ENCODE measurements around the gene GRIFIN.
A peak's percentile ranks its signal among the peaks of the same experiment; 100 is the strongest.

Gene GRIFIN

DNA sequence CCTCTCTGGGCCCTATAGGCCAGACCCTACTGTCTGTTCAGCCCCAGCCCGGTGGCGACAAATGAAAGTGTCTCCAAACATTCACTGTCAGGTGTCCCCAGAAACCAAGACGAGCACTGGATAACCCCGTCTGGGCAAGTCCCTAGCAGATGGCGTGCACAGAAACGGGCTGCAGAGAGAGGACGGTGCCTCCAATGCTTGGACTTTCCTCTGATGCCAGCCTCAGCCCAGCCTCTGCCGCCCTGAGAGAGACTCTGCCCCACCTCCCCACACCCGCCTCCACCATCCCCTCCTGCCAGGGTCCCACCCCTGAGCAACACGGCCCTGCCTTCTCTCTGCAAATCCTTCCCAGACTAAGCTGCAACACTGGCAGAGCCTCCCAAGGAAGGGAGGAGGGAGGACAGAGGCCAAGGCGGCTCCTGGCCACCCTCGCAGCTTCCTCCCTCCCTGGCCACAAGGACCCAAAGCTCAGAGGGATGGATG is 36.0 kb upstream of the GRIFIN start:
- no peak for DNase-seq

DNA sequence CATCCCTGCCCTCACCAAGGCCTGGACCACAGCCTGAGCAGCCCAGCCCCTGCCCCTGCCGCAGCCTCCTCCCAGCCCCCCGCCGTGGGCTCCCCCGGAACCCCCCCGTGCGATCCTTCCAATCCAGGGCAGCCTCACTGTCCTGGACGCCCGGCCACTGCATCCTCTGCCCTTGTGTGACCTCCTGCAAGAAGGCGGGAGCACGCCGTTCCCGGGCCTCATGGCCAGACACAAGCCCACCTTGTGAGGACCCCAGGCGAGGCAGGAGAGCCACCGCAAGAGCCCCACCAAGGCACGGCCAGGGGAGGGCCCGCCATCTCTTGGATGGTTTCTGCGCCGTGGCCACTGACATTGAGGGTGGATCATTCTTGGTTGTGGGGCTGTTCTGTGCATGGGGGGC is 35.6 kb upstream of the GRIFIN start:
- DNase-seq = peak; percentile 59

DNA sequence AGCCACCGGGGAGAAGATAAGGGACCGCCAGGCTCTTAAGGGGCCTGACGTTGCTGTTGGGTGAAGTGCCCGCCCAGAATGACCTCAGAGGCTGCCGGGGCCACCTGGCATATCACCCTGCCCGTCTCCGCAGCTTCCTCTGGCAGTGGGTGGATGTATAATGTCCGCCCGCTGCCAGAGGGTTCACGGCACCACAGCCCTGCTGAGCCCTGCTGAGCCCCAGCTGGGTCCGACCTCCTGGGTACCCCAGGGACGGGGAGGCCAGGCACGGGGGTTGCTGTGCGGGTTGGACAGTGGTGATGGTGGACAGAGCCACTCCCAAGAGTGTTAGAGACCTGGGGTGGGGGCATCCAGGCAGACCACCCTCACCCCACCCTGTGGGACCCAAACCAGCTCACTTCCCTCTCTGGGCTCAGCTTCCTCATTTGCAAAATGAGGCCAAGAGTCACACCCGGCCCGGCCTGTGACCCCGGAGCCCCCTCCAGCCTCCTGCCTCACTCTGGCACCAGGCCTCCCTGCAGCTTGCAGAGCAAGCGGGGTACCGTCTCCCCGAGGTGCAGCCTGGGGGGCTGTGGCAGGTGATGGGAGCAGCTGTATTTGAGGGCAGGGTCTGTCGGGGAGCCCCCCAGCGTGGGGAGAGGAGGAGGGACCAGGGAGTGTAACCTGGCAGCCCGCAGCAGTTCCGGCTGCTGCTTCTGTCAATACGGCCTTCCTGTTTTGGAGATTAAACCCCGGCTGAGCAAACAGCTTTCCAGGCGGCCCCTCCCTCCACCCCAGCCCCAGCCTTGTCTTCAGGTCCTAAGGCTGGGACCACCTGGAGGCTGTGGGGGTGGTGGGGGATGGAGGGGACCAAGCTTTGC is 34.9 kb upstream of the GRIFIN start:
- peak; percentile 81 for DNase-seq

DNA sequence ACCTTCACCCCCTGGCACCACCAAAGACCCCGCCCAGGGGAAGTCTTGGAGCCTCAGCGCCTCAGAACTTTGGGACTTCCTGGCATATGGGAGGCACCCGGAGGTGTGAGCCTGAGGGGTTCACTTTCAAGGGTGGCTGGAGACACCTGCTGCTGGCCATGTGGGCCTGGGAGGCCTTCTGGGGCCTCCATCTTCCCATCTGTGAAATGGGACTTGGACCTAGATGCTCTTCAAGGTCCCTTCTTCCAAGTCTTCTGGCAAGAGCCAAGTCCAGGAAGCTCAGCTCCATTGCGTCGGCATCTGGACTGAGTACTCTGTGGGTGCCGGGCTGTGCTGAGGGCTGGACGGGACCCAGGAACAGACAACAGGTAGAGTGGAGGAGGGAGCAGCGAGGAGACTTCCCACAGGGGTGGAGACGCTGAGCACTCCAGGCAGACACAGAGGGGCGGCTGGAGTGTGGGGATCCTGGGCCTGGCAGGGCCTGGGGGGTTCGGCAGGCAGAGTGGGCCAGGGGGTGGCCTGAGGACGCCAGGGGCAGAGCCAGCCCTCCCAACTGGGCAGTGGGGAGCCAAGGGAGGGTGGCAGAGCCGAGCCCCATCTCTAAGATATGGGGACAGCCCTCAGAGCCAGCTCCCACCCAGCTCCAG is 34.1 kb upstream of the GRIFIN start:
- DNase-seq = no peak

DNA sequence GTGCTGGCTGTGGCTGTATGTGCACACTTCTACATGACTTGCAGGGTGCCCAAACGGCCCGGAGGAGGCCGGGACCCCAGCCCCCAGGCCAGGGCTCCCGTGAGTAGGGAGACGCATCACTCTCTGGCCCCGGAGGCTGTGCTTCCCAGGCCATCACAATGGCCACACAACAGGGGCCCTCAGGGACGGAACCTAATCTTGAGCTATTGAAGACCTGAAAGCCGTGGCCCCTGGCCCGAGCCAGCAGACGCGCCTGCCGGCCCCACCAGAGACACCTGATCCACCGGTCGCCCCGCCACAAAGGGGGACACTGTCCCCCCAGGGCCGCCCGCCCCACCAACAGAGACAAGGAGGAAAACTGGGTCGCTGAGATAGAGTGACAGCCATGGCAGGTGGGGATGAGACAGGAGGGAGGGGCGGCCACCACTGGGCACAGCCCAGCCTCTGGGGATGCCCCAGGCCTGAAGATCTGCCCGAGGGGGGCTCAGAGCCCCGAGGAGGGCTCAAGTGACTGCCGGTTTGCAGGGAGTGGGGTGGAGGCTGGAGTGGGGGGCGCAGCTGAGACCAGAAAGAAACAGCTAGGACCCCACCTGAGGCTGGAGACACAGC is 33.2 kb upstream of the GRIFIN start:
- no peak for DNase-seq

DNA sequence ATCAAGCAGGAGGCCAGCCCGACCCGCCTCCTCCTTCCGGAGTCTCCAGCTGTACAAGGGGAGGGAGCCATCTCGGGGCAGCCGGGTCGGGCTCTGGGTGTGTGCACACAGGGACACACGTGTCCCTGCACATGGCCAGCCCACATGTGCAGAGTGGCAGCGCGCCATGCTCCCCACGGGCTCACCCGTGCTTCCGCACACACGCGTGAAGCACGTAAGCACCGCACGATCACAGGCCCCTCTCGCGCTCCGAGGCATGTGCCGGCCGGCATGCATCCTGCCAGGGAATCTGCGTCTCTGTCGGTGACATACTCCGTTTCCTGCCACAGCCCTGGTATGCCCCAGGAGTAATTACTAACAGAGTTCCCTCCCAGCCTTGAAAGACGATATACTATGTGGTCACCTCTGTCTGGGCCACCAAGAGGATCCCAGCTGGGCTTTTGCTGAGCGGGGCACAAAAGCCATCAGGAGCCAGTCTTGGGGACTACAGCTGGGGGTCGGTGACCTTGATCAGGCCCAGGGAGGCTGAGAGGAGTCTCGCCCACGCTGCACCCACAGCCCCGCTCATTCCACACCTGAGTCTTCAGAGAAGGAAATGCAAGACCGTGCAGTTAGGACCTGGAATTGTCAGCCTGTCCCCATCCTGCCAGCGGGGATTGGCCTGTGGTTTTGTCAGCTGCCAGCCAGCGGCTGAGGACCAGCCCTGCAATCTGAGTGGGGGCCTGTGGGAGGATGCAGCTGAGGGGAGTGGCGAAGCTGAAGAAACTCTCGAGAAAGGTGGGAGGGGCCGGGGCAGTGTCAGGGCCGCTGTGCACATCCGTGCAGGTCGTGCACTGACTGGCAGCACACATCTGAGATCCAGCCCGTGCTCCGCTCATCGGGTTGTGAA is 32.4 kb upstream of the GRIFIN start:
- DNase-seq = peak; percentile 80

DNA sequence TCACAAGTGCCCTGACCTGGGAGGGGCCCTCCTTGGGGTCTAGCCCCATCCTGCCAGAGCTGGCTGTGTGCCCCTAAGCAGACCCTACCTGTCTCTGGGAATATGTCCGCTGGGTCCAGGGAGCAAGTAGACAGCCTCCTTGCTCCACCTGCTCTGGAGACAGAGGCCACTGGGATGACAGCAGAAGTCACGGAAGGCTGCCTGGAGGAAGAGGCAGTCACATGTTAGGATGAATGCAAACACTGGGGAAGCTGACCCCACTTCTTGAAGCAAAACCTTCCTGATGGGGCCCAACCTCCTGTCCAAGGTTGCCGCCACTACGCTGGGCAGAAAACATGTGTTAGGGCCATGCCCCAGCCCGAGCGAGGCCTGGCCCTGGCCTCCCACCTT is 31.7 kb upstream of the GRIFIN start:
- DNase-seq = no peak

DNA sequence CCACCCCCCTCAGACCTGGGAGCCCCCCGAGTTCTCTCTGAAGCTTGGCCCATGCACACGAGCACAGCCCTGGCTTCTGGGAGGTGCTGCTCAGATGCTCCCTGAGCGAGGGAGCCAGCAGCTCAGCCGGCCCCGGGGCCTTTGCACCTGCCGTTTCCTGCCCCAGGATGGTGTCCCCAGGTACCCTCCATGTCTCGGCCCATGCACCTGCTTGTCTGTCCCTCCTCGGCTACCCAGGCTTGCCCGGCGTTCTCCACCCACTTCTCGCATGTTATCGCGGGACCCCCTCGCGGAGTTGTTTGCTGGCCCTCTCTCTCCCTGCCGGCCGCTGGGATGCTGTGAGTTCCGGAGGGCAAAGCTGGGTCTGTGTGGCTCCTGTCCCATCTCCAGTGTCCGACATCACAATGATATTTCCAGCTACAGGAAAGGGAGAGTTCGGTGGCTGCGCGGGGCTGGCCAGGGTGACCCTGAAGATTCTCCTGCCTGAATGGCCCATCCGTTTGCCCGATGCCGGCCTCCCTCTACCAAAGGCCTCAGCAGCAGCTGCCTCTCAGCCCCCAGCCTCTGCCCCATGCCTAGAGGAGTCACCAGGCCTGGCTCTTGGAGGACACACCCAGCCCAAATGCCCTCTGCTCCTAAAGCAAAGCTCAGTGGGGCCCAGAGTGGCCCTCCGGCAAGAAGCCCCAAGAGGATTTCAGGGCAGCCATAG is 31.2 kb upstream of the GRIFIN start:
- DNase-seq = no peak

DNA sequence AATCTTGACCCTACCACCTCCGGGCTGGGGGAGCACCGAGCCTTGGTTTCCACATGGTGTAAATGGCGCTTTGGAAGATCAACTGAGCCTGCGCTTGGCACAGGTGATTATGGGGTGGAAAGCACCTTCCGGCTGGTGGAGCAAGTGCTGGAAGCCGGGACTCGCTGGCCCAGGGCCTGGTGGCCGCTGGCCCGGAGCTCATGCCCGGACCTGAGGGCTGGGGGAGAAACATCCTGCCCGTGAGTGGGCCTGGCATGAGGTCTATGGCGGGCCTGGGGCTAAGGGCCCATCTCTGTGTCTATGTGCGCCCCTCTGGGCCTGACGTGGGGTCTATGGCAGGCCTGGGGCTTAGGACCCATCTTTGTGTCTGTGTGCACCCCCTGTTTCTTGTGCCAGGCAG is 29.2 kb upstream of the GRIFIN start:
- no peak for DNase-seq

DNA sequence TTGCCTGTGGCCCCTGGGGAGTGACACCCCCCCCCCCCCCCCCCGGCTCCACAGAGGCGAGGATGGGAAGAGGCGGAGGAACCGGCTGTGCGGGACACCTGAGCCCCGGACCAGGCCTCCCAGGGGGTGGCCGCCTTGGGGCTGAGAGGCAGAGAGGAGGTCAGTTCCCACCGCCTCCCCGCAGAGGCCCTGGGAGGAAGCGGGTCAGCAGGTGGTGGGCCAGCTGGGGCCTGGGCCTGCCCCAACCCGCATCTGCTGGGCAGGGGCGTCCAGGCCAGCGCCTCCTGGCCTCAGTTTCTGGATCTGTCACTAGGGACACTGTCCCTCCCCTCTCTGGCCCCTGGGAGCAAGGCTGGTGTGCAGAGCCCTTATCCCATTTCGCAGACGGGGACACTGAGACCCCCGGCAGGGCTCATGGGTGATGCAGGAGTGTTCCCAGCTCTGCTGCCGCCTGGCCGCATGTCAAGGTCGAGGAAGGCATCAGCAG is 28.7 kb upstream of the GRIFIN start:
- no peak for DNase-seq

DNA sequence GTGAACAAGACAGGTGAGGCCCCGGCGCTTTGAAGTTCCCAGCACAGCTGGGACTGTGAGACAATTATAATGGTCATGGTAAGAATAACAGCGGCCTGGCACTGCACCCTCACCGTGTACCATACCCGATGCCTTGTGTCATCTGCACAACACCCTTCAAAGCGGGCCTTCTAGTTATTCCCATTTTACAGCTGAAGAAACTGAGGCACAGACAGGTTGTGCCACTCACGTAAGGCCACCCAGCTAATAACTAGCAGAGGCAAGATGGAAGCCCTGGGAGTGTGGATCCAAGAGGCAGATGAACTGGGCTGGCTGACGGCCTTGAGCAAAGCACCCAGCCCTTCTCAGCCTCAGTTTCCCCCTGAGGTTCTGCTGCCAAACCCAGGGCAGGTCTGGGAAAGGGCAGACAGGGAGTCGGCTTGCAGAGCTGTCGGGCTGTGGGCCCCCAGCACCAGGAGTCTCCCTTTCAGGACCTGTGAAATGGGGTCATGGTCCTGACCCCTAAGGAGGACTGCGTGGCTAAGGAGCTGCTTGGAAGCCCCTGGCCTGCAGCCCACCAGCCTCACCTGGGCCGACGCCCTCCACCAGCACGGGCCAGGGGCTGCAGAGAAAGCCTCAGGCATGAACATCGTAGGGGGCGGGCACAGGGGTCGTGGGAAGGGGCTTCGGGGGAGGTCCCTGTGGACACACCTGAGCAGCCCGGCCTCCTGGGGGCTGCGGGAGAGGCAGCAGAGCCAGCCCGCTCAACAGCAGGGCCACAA is 28.1 kb upstream of the GRIFIN start:
- DNase-seq = no peak

DNA sequence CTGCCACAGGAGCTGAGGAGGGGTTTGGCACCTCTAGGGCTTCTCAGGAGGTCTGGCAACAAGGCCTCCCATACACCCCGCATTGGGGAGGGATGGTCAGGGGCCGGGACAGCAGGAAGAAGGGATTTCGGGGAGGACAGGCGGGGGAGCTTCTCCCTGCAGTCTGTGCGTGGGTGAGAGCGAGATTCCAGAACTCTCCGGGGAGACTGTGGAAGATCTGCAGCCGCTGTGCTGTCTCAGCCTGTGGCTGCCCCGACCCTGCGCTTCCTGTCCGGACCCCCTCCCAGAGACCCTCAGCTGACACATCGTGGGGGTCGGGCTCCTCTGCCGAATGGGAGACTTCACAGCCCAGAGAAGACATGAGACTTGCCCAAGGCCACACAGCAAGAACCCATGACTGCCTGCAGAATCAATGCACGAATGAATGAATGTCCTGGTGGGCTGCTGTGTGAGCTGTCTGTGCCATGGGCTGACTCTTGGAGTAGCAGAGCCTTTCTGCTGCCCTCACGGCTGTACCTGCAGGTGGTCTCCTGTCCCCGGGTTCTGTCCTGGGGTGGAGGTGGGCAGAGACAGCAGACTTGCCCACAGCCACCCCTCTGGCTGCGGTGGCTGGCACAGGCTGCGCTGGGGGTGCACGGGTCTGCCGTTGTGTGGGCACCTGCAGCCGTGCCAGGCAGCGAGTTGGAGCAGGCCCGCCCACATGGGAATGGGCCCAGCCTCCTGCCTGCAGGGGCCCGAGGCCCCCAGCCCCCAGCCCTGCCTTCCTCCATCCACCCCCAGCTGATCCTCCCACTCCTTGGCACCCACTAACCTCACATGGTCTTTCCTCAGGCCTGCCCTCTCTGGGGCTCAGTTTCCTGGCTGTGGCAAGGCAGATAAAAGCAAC is 27.1 kb upstream of the GRIFIN start:
- no peak for DNase-seq

DNA sequence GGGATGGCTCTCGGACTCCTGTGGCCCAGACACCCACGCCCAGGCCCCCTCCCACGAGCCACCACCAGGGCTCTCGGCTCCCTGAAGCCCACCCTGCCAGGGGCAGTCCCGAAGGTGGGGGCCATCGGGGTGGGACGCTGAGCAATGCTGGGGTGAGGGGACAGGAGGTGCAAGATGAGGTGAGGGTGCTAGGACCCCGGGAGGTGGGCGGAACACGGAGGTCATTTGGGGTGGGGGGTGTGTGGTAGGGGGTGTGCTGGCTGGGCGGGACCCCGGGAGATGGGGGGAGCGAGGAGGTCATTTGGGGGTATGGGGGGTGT is 26.4 kb upstream of the GRIFIN start:
- no peak for DNase-seq

DNA sequence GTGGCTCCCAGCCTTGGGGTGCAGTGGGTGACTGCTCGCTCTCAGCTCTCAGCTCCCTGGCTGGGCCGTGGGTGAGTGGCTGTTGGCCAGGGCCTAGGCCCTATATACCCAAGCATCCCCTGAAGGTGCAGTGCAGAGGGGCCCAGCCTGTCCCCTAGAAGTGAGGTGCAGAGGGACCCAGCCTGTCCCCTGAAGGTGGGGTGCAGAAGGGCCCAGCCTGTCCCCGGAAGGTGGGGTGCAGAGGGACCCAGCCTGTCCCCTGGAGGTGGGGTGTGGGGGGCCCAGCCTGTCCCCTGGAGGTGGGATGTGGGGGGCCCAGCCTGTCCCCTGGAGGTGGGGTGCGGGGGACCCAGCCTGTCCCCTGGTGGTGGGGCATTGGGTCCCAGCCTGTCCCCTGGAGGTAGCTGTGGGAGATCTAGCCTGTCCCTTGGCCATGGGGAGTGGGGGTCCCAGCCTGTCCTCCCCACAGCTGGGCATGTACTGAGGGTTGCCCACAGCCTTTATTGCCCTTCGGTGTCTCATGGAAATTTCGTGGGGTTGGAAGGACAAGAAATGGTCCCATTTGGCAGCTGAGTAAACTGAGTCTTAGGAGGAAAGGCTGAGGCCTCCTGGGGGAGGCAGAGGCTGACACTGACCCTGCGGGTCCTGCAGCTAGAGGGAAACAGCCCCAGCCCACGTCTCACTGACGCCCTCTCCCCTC is 25.9 kb upstream of the GRIFIN start:
- no peak for DNase-seq

DNA sequence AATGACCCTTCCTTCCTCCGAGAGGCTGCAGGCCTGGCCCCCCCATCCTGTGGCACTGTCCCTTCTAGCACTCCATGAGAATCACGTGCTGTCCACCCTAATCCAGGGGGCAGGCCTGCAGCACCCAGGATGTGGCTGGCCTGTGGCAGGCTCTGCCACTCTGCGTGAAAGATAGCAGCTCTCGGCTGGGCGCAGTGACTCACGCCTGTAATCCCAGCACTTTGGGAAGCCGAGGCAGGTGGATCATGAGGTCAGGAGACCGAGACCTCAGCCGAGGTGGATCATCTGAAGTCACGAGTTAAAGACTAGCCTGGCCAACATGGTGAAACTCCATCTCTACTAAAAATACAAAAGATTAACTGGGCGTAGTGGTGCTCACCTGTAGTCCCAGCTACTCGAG is 24.5 kb upstream of the GRIFIN start:
- DNase-seq = no peak

DNA sequence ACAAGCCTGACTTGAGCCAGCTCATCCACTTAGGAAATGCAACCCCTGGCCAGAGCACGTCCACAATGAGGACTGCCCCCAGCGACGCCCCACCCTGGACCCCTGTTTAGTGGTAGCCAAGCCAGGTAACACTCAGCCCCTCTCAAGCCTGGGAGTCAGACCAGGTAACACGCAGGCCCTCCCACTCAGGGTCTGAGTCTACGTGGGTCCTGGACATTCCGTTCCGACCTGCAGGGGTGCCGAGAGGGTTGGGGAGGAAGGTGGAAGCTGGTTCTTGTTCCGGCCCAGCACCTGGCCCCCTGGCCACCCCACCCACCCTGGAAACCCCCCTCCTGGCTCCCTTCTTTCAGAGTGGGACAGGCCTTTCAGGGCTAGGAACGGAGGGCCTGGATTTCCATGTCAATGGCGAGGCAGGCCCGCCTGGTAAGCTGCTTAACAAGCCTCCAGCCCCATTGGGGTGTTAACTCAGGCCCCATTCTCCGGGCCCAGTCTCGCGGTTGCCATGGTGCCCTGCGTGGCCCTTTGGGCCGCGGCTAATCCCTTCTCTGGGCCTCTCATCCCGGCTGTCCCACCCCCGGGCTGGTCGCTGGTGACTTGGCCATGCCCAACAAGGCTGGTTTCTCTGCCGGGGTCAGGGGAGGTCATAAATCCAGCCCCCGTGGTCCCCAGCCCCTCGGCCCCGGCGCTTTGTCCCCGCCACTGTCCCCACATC is 23.7 kb upstream of the GRIFIN start:
- DNase-seq = no peak

DNA sequence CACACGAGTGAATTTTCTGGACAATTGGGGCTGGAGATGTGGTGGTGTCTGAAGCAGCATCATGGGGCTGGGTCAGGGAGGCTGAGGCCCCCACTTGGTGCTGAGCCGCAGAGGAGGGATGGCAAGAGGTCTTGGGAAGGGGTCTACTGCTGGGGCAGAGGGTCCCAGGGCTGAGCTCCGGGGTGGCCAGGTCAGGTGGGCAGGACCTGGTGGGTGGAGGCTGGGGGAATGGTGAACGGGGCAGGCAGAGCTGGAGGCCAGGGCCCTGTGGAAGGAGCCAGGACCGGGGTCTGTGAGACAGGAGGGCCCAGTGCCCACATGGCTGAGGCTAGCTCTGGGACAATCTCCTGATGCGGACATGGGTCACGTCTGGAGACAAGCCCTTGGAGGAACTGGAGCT is 23.0 kb upstream of the GRIFIN start:
- no peak for DNase-seq

DNA sequence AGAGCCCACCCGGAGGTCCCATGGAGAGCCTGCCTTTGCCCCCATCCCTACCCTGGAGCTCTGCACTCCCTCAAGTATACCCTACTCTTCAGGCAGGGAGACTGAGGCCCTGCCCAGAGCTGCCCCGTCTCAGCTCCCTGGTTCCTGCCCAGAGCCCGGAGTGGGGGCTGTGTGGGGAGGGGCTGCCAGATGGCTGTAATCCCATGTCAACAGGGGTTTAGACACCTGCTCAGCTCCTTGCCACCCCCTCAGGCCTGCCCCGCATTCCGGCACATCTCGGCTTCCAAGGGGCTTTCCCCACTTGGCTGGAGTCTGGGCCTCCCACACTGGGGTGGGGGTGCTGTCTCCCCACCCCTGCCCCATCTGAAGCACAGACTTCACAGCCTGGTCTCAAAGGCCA is 22.5 kb upstream of the GRIFIN start:
- DNase-seq = no peak

Data from activated CD8-positive, alpha-beta memory T cell treated with anti-CD3 and anti-CD28 coated beads, Interleukin-2, amount 50 U/mL, for 48 hours (primary cell).